Chondrocyte (in vitro differentiated cells): ENCODE measurements around the gene FAU. TPM values are rescaled to one million over a fixed set of nuclear protein-coding genes. Genes with fewer than 3 reads are reported as not detected.

ENCODE experiments used
- DNase-seq: peaks from one replicate; pipeline ENCODE4 v3.0.0; 2021; ENCODE audit warnings: mixed read lengths, low spot score
- H3K27ac Mint-ChIP-seq: one replicate; pipeline ENCODE4 v1.8.0; 2021; ENCODE audit warnings: mild to moderate bottlenecking, moderate library complexity, mixed read lengths; ENCODE audit not compliant: unreplicated experiment
- H3K27me3 Mint-ChIP-seq: 2 replicates; pipeline ENCODE4 v1.8.0; 2021; ENCODE audit warnings: low read depth, mixed read lengths
- H3K36me3 Mint-ChIP-seq: 2 replicates; pipeline ENCODE4 v1.8.0; 2021; ENCODE audit warnings: low read depth, mixed read lengths
- H3K4me1 Mint-ChIP-seq: 2 replicates; pipeline ENCODE4 v1.8.0; 2021; ENCODE audit warnings: low read depth, mild to moderate bottlenecking, mixed read lengths
- H3K4me3 Mint-ChIP-seq: one replicate; pipeline ENCODE4 v1.8.0; 2021; ENCODE audit warnings: mild to moderate bottlenecking, moderate library complexity, mixed read lengths; ENCODE audit not compliant: unreplicated experiment
- H3K9me3 Mint-ChIP-seq: 2 replicates; pipeline ENCODE4 v1.8.0; 2021; ENCODE audit warnings: low read depth, mixed read lengths
- CTCF ChIP-seq: fragments of 200-600 bp; sonication (generic); IDR thresholded peaks from 2 replicates; pipeline ENCODE4 v1.5.0; 2021; ENCODE audit warnings: antibody characterized with exemption, mild to moderate bottlenecking, moderate library complexity
- total RNA-seq: library from RNA; stranded (reverse); gene quantifications from 3 replicates; pipeline ENCODE4 v1.2.1, GENCODE V29; 2021

FAU gene
- total RNA-seq, 1 donor from 2014 or later = 506 TPM

GRCh38 chr11:65100674-65101350 lies 21.1 kb downstream of the FAU start:
- no peaks in the 10 kb centered on the region for H3K9me3 Mint-ChIP-seq
- H3K27ac Mint-ChIP-seq = no peak overlapping the region
- no peaks in the 10 kb centered on the region for H3K27me3 Mint-ChIP-seq
- no peak overlapping the region for H3K4me3 Mint-ChIP-seq
- H3K4me1 Mint-ChIP-seq = peaks cover 34% of the 10 kb centered on the region
- peak; percentile 43 for TF ChIP-seq CTCF
- H3K36me3 Mint-ChIP-seq = peaks cover 1% of the 10 kb centered on the region
- DNase-seq = no peak

- Mint-ChIP-seq H3K27me3 (no peaks in the 10 kb centered on the region), H3K9me3 (no peaks in the 10 kb centered on the region), H3K4me1 (peaks cover 22% of the 10 kb centered on the region), H3K27ac (no peak overlapping the region), H3K36me3 (no peaks in the 10 kb centered on the region), H3K4me3 (peak overlapping the region; percentile 88)
- no peak for TF ChIP-seq CTCF
- DNase-seq = no peak
Measured at GRCh38 chr11:65096926-65097325, 25.0 kb downstream of the FAU start.

GRCh38 chr11:65095974-65096806 lies 25.7 kb downstream of the FAU start, which contains the start of gene VPS51:
Gene VPS51, plus strand, starts transcription at chr11:65096214. Its CDS starts 37 bp downstream, at chr11:65096251.
- Mint-ChIP-seq H3K27ac (peak within 1 kb of the TSS; percentile 89), H3K36me3 (no peaks in the 10 kb centered on the region), H3K9me3 (no peaks in the 10 kb centered on the region), H3K4me1 (peaks cover 18% of the 10 kb centered on the region), H3K4me3 (peak within 1 kb of the TSS; percentile 88), H3K27me3 (no peaks in the 10 kb centered on the region)
- no peak for TF ChIP-seq CTCF
- no peak for DNase-seq

- Mint-ChIP-seq H3K36me3 (no peaks in the 10 kb centered on the region), H3K9me3 (no peaks in the 10 kb centered on the region), H3K4me3 (peak overlapping the region; percentile 88), H3K4me1 (peaks cover 15% of the 10 kb centered on the region), H3K27ac (peak overlapping the region; percentile 88), H3K27me3 (no peaks in the 10 kb centered on the region)
- no peak for TF ChIP-seq CTCF
- no peak for DNase-seq
Measured at GRCh38 chr11:65095427-65095826, 26.5 kb downstream of the FAU start.

GRCh38 chr11:65090628-65091027 lies 31.3 kb downstream of the FAU start:
- H3K27ac Mint-ChIP-seq = no peak overlapping the region

More at GRCh38 chr11:65090628-65091027, 31.3 kb downstream of the FAU start:
- Mint-ChIP-seq H3K9me3 (no peaks in the 10 kb centered on the region), H3K4me1 (peaks cover 4% of the 10 kb centered on the region), H3K4me3 (no peak overlapping the region), H3K36me3 (peaks cover 22% of the 10 kb centered on the region), H3K27me3 (no peaks in the 10 kb centered on the region)
- no peak for TF ChIP-seq CTCF
- DNase-seq = no peak
